DMS153 (cell line): ENCODE results near the gene LMAN1.

ENCODE experiments used
- DNase-seq: peaks from one replicate; lab custom pipeline; 2025; lab: John Stamatoyannopoulos, UW

The LMAN1 gene

GRCh38 chr18:59303006-59303405 lies 56.1 kb downstream of the LMAN1 start:
- no peak for DNase-seq

- no peak for DNase-seq
These were observed 57.1 kb downstream of the LMAN1 start for GRCh38 chr18:59301929-59302328.

- DNase-seq, result no peak
These were observed 58.3 kb downstream of the LMAN1 start for GRCh38 chr18:59300676-59301285.

- DNase-seq, result no peak
These were observed 60.2 kb downstream of the LMAN1 start for GRCh38 chr18:59298871-59299270.

GRCh38 chr18:59293317-59293716 lies 65.7 kb downstream of the LMAN1 start:
- no peak for DNase-seq

GRCh38 chr18:59286341-59286740 lies 72.7 kb downstream of the LMAN1 start:
- no peak for DNase-seq

- no peak for DNase-seq
These were observed 76.7 kb downstream of the LMAN1 start for GRCh38 chr18:59282341-59282740.

- no peak for DNase-seq
These were observed 79.3 kb downstream of the LMAN1 start for GRCh38 chr18:59279722-59280121.

GRCh38 chr18:59279193-59279592 lies 79.9 kb downstream of the LMAN1 start:
- DNase-seq, result no peak

GRCh38 chr18:59278793-59279192 lies 80.3 kb downstream of the LMAN1 start:
- DNase-seq, result no peak
